ENCODE measurements around the gene NDUFAF4. TPM values are rescaled to one million over a fixed set of nuclear protein-coding genes. Genes with fewer than 3 reads are reported as not detected.

NDUFAF4 gene
- total and polyA plus RNA-seq, 10 of the 15 experiments (the other 5 are each of a cell fraction or from before 2014, with no cell fraction given), result 26.9 to 188 (median 76.9) TPM

GRCh38 chr6:96898241-96898851 lies 655 bp upstream of the NDUFAF4 start (continued):
- TF ChIP-seq, protein P1, sequence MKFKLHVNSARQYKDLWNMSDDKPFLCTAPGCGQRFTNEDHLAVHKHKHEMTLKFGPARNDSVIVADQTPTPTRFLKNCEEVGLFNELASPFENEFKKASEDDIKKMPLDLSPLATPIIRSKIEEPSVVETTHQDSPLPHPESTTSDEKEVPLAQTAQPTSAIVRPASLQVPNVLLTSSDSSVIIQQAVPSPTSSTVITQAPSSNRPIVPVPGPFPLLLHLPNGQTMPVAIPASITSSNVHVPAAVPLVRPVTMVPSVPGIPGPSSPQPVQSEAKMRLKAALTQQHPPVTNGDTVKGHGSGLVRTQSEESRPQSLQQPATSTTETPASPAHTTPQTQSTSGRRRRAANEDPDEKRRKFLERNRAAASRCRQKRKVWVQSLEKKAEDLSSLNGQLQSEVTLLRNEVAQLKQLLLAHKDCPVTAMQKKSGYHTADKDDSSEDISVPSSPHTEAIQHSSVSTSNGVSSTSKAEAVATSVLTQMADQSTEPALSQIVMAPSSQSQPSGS (IDR thresholded peaks at IDR 0.05; ENCODE audit: low read length), result no peak
- 0 out of 2 replicates have a peak, but pooled peaks have one; percentile 2 for TF ChIP-seq FOXM1 (IDR thresholded peaks at IDR 0.05; ENCODE audit: low read depth, low read length)

GRCh38 chr6:96889146-96889545 lies 8.5 kb downstream of the NDUFAF4 start:
- in situ Hi-C loops (cut with MboI), result no loop called here
- Histone ChIP-seq H3K27me3 (replicated peaks in 1 of 2; ENCODE audit: control insufficient read depth in 2 of 2, insufficient read depth in 2 of 2, low read length in 1 of 2) (no peaks in the 10 kb centered on the region), H3K4me2 (ENCODE audit: control insufficient read depth, insufficient read depth) (no peak overlapping the region), H3K27ac (ENCODE audit: control insufficient read depth, insufficient read depth) (no peak overlapping the region), H3K9me3 (replicated peaks; ENCODE audit: control insufficient read depth, insufficient read depth, low read length) (no peaks in the 10 kb centered on the region), H3K9ac (ENCODE audit: control insufficient read depth, insufficient read depth, low read length) (no peak overlapping the region), H2AFZ (ENCODE audit: control insufficient read depth, low read depth, low read length) (no peak overlapping the region), H3K79me2 (ENCODE audit: control insufficient read depth, insufficient read depth, low read length) (peaks cover 11% of the 10 kb centered on the region), H3K4me1 (ENCODE audit: control insufficient read depth, insufficient read depth, low read length) (no peaks in the 10 kb centered on the region), H3K36me3 (ENCODE audit: control insufficient read depth in 2 of 2, insufficient read depth in 2 of 2, low read length in 1 of 2) (peaks cover 0 to 11% of the 10 kb centered on the region in 2 experiments), H3K4me3 (no peak overlapping the region), H4K20me1 (ENCODE audit: control insufficient read depth, insufficient read depth) (no peaks in the 10 kb centered on the region)
- no peak for TF ChIP-seq CBX5 (IDR thresholded peaks at IDR 0.05; ENCODE audit: low read depth)
- TF ChIP-seq, protein P2, sequence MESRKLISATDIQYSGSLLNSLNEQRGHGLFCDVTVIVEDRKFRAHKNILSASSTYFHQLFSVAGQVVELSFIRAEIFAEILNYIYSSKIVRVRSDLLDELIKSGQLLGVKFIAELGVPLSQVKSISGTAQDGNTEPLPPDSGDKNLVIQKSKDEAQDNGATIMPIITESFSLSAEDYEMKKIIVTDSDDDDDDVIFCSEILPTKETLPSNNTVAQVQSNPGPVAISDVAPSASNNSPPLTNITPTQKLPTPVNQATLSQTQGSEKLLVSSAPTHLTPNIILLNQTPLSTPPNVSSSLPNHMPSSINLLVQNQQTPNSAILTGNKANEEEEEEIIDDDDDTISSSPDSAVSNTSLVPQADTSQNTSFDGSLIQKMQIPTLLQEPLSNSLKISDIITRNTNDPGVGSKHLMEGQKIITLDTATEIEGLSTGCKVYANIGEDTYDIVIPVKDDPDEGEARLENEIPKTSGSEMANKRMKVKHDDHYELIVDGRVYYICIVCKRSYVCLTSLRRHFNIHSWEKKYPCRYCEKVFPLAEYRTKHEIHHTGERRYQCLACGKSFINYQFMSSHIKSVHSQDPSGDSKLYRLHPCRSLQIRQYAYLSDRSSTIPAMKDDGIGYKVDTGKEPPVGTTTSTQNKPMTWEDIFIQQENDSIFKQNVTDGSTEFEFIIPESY (IDR thresholded peaks at IDR 0.05), result no peak
- no peak for TF ChIP-seq SMC3 (IDR thresholded peaks at IDR 0.05; ENCODE audit: borderline replicate concordance, low read length)
- no peak for TF ChIP-seq CHD4 (IDR thresholded peaks at IDR 0.05)
- DNase-seq (ENCODE audit: low read depth, low spot score), result no peak
- no peak for ATAC-seq
- FAIRE-seq, result no peak
- ChIA-PET POLR2A (no interaction called here), RAD21 (ENCODE audit: unreplicated experiment) (no interaction called here), CTCF (no interaction called here), SMC1A (ENCODE audit: uncharacterized antibody, unreplicated experiment) (interaction anchor here (1.0 to 1.1 kb wide), 2 partner anchors 146 to 362 kb away, joined by 3 read pairs; no protein-coding TSS in a partner anchor)
- WGBS (ENCODE audit: insufficient coverage, insufficient replicate concordance, low lambda C conversion rate, missing lambda C conversion rate), result 0% methylated on average over 1 of the region's 1 CpG
- no TSS peak for BruUV-seq (replicated peaks)
- intact Hi-C loops (cut with micrococcal nuclease; ENCODE audit: unreplicated experiment), result no loop called here

All from GM12878 (cell line).